ENCODE data around the gene GGA1.

GRCh38 chr22:37665487-37665886, 56.9 kb downstream of the GGA1 start:
- TF ChIP-seq CTCF (conservative IDR thresholded peaks at IDR 0.05 in 1 of 2, IDR thresholded peaks at IDR 0.05 in 1 of 2; ENCODE audit: low read depth in 1 of 2, low read length in 2 of 2) (no peak), EZH2 (IDR thresholded peaks at IDR 0.05; ENCODE audit: low read length, missing control alignments) (no peak)
